GM18907 (cell line): ENCODE results near the gene OLIG1.

Experiments
- ATAC-seq: cut with Tn5 transposase; IDR thresholded peaks from one replicate; pipeline ENCODE4 v1.9.1; 2021; ENCODE audit warnings: mild to moderate bottlenecking, moderate library complexity; ENCODE audit not compliant: unreplicated experiment

OLIG1 gene

DNA sequence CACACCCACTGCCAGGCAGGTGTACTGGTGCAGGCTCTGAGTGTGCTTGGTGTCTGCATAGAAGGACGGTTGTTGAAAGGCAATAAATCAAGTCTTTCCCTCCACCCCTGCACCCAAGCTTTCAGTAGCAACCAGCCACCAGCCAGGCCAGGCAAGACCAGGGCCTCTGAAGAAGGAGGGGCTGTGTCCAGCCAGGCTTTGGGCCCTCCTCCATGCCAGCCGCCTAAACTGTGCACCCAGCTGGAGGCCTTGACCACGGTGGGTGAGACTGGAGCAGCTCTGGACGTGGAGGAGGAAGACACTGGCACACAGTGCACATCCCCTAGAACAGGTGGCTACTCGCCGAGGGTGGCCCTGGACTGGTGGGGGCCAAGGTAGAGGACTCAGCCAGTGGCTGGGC is 39.3 kb upstream of the OLIG1 start:
- no peak for ATAC-seq

DNA sequence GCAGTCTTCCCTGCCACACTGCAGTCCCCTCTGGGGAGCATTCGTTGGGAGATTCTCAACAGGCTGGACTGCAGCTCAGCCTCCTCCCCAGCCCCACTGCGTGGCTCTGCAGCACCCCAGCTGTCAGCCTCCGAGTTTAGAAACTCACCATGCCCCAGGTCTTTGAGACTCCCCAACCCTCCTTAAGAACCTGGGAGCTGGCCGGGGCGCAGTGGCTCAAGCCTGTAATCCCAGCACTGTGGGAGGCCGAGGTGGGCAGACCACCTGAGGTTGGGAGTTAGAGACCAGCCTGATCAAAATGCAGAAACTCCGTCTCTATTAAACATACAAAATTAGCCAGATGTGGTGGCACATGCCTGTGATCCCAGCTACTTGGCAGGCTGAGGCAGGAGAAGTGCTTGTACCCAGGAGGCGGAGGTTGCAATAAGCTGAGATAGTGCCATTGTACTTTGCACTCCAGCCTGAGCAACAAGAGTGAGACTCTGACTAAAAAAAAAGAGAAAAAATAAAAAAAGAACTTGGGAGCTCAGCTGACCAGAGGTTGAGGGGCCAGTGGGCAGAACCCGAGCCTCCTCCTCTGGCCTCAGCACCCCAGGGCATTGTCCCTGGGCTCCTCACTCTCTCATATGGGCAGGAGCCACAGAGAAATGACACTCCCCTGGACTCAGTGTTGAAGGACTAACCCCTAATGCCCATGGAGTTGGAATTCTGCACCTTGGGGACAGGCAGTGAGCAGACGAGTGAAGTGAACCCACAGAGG is 38.6 kb upstream of the OLIG1 start:
- no peak for ATAC-seq

DNA sequence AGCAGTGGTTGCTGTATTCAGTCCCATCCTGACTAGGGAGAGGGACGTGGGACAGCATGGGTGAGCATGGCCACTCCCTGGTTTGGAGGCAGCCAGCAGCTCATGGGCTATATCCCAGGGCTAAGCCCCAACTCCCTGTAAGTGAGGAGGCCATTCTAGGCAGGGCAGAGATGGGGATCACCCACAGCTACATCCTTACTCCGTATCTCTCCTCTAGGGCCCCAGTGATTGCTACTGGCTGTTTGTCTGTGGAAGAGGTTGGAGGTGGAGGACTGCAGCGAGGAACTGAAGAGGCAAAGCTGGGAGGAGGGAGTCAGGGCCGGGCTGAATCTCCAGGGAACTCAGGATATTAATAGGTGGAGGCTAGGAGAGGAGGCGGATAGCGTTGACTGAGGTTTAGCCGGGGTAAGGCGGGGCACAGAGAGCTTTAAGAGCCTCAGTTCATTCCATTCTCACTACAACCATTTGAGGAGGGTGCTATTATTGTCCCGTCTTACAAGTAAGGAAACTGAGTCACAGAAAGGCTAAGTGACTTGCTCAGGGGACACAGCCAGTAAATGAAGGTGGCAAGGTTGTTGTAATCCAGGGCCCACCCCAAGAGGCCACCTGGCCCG is 37.4 kb upstream of the OLIG1 start:
- no peak for ATAC-seq

DNA sequence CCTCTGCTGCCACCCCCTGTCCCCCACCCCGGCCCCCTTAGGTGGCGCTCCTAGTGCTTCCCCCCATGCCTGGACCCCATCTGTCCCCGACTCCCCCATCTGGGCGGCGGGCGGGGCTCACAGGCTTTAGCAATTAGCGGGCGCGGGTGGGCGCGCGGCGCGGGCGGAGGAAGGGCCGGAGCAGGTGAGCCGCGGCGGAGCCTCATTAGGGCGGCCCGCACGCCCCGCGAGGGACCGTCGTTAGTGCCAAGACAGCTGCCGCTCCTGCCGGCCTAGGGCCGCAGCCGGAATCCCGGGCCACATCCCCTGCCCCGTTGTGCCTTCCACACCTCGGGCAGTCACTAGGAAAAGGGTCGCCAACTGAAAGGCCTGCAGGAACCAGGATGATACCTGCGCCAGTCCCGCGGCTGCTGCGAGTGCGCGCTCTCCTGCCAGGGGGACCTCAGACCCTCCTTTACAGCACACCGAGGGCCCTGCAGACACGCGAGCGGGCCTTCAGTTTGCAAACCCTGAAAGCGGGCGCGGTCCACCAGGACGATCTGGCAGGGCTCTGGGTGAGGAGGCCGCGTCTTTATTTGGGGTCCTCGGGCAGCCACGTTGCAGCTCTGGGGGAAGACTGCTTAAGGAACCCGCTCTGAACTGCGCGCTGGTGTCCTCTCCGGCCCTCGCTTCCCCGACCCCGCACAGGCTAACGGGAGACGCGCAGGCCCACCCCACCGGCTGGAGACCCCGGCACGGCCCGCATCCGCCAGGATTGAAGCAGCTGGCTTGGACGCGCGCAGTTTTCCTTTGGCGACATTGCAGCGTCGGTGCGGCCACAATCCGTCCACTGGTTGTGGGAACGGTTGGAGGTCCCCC is 36.6 kb upstream of the OLIG1 start:
- ATAC-seq = no peak

DNA sequence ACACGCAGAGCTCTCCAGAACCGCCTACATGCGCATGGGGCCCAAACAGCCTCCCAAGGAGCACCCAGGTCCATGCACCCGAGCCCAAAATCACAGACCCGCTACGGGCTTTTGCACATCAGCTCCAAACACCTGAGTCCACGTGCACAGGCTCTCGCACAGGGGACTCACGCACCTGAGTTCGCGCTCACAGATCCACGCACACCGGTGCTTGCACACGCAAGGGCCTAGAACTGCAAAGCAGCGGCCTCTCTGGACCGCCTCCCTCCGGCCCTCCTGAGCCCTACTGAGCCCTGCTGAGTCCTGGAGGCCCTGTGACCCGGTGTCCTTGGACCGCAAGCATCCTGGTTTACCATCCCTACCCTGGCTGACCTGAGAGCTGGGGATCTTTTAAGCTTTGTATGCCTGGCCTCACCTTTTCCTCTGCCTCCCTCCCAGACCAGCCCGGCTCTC is 36.0 kb upstream of the OLIG1 start:
- no peak for ATAC-seq

DNA sequence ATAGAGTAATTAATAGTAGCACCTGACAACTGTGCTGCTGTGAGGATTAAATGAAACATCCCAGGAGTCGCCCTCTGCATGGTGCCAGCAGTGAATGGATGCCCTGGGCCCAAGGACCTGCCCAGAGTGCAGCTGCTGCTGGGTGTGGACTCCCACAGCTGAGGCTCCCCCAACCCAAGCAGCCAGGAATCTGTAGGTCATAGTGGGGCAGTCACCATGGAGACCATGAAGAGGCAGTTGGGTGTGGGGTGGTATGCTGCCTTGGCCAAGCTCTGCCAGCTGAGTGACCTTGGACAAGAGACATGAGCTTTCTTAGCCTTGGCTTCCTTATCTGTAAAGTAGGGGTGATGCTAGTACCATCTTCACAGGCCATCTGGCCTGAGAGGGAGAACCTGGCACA is 34.8 kb upstream of the OLIG1 start:
- no peak for ATAC-seq

DNA sequence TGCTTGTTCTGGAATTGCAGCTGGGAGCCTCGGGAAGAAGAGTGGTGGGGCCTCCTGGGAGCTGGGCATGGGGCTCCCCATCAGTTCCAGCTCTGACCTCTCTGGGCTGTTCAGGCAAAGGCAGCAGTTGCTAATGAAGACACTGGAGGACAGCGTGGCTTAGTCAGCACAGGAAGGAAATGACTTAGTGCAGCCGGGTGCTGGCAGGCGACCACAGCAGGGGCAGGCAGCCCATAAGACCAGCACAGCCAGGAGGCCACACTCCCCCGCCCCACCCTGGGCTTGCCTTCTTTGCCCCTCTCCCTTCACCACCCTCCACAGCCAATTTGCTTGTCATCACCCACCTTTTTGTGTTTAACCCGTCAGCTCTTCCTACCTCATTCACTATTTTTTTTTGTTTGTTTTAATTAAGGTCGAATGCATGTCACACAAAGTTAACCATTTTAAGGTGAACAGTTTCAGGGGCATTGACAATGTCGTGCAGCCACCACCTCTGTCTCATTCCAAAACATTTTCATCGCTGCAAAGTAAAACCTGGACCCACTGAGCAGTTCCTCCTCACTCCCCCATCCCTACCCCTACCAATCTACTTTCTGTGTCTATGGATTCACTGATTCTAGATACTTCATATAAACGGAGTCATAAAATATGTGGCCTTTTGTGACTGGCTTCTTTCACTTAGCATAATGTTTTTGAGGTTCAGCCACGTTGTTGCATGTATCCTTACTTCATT is 33.3 kb upstream of the OLIG1 start:
- ATAC-seq = no peak

DNA sequence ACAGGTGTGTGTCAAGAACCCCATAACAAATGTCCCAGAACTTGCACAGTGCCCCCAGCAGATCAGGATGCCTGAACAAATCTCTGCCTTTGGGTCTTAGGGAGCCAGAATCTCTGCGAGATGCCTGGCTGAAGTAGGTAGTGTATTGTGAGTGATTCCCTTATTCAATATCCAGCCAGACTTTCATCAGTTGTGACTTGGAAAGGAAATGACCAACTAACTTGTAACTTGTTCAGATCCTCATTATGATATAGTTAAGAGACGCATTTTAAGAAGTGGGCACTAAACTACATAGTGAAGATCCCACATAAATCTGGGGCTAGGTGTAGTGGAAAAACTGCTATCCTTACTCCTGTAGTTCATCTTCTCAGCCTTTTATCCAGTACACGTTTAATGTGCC is 32.4 kb upstream of the OLIG1 start:
- no peak for ATAC-seq

DNA sequence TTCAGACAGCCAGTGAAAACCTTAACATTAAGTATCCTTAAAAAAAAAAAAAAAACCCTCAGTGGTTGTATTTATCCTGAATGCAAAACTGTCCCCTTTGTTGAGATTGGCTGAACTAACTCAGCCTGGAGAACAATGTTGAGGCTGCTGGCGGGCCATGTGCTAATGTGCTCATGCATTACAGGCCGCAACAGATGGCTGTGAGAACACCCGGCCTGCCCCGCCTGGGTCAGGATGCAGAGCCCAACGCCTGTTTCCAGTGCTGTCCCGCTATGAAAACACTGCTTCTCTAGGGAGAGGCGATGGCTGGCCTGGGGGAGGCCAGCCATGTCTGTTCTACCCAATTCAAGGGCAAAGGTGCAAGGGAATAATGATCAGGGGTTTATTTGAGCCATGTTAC is 30.4 kb upstream of the OLIG1 start:
- ATAC-seq = no peak

DNA sequence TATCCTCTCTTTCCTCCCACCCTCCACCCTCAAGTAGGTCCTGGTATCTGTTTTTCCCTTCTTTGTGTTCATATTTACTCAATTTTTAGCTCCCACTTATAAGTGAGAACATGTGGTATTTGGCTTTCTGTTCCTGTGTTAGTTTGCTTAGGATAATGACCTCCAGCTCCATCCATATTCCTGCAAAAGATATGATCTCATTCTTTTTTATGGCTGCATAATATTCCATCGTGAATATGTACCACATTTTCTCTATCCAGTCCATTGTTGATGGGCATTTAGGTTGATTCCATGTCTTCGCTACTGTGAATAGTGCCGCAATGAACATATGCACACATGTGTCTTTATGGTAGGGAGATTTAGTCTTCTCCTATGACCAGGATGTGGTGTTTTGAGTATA is 29.7 kb upstream of the OLIG1 start:
- no peak for ATAC-seq

DNA sequence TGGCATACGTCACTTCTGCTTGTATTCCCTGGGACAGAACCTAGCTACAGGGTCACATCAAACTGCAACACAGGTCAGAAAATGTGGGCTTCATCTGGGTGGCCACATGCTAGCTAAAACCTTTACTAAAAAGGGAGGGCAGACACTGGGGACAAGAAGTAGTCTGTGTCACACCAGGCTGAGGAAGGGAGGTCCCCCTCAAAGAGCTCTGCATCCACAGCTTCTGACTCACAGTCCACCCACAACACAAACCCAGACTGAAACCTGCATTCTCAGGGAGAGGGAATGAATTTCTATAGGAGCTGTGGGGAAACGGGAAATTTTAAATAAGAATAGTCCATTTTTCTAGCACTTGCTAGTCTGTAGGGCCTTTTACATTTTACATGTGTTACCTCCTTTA is 28.0 kb upstream of the OLIG1 start:
- ATAC-seq = no peak

DNA sequence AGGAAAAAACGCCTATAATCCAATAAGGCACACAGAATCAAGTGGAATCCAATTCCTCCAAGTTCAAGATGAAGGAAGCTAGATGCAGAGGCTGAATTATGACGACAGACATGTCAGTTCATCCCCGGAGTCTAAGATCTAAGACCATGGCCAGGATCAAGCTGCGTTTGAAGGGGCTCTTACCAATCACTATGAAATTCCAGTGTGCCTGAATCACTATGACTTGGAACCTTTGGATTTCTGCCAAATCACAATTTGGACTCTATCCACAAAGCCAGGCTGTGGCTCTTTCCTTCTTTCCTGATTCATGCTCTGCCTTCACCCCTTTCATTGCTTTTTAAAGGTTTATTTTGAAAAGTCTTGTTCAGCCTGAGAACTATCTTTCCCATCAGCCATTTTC is 27.1 kb upstream of the OLIG1 start:
- no peak for ATAC-seq

DNA sequence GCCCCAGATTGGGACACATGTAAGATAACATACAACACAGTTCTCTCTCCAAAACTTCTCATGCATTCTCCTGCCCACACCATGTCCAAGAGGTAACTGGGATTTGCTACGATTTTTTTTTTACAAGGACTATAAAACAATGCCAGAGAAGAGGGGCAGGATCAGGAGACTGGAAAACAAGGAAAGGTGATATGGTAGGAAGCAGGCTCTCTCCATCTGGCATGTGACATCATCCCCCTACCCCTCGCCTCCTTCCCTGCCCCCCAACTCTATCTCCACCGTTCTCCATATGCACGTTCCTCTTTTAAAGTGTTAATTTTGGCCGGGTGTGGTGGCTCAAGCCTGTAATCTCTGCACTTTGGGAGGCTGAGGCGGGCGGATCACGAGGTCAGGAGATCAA is 23.5 kb upstream of the OLIG1 start:
- no peak for ATAC-seq

DNA sequence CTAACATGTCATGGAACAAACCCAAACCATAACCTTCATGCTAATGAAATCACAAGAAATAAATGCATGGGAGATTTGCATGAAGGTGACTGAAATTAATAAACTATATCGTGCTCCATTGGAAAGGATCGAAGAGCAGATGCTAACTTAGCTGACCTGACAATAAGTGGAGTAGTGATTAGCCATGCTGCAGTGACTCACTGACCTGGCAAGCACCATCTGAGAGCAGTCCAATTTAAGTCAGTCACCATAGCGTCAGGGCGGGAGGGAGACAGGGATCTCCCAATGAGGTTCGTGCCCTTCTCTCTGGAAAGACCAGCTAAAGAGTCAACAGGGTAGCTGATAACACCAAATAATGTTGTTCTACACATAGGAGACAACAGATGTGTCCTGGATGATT is 22.7 kb upstream of the OLIG1 start:
- ATAC-seq = no peak

DNA sequence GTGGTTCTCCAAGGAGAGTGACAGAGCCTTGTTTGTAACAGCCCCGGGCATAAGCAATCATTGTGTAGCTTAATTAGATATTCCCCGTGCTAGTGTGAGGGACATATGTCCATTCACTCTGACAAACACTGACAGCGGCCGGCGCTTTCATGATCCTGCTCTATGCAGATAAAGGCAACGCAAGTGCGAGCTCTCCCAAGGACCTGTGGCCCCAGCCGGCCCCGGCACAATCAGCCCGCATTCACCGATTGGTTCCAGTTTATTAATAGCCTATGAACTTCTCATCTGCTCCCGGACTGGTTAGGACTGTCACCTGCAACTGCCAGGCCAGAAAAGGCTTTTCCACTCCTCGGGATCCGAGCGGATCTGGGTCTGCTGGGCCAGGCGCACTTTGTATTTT is 18.0 kb upstream of the OLIG1 start:
- no peak for ATAC-seq

DNA sequence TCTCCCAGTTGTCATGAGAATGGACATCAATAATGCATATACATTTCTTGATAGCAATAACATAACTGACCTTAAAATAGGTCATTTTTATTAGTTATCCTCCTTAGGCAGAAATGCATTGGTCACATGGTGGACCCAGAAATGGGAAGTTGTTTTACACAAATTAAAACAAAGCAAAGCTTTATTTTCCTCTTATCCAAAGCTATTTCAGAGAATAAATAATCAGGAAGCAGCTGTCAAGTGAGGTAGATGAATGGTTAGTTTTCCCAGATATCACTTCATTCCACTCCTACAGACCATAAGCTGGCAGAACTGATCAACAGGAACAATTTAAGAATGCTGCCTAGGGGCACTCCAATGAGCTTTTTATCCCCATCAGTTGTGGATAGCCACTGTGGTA is 16.0 kb upstream of the OLIG1 start:
- no peak for ATAC-seq

DNA sequence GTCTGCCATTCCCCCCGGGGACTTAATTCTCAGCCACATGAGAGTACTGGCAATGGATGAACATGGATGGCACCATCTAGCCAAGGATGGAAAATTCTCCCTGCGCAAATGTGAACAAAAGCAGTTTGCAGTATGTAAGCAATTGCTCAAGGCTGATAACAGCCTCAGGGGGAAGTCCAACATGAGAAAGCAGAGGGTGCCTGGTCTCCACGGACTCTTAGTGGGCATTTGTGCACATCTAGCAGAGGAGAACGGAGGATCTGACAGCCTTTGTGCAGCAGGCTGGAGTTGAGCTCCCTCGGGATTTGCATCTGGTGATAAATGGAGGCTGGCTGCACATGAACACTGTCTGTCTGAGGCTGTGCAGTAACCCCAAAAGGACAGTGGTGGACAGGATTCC is 13.9 kb upstream of the OLIG1 start:
- no peak for ATAC-seq

DNA sequence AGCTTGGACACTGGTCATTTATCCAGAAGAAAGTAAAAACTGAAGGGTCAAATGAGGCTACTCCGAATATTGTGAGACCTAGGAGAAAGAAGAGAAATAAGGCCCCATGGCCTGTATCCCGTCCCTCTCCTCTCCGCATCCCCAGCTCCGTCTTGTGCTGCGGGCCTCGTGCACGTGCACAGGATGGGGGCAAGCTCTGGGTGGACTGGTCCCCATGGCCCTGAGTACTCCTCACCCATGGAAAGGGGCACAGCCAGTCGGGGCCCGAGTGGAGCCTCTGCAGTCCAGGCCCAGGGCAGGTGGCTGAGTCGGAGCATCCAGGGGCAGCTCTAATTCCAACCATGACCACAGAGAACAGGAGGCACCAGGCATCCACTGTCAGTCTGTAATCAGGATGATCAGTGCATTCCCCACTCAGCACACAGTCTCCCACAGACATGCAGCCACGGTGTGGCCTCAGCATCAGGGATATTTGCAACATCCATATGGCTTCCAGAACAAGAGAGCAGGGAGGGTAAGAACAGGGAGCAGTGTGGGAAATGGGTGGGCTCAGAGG is 12.5 kb upstream of the OLIG1 start:
- no peak for ATAC-seq

DNA sequence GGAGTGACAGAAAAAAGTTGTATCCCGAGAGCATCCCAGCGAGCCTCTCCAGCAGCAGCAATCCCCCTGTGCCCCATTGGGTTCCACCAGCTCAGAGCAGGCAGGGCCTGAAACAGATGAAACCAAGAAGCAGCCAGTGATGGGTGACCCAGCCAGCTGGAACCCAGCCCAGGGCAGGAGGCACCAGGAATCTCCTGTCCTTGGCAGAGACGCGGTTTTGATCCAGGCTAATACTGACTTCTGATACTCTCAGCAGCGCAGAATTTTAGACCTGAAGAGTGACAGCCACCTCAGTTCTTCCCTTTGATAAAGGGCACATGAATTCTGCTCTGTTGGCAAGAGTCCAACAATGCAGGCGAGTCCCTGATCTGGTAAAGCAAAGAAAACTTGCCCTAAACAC is 11.4 kb upstream of the OLIG1 start:
- ATAC-seq = no peak

DNA sequence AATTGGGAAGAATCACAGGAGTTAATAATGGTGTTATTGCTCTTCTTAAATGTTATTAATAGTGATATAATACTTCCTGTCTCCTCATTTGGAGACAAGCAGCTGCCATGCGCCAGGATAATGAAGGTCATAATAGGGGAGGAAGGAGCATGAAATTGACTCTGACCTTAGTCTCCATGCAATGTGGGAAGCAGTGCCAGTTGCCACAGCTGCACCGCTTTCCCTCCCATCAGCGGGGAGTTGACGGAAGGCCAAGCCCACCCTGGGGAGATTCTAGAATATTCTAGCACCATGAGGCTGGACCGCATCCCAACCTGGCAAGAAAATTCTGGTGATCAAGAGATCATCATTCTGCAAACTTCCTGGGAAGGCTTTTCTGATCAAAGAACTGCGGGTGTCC is 11.0 kb upstream of the OLIG1 start:
- ATAC-seq = no peak

DNA sequence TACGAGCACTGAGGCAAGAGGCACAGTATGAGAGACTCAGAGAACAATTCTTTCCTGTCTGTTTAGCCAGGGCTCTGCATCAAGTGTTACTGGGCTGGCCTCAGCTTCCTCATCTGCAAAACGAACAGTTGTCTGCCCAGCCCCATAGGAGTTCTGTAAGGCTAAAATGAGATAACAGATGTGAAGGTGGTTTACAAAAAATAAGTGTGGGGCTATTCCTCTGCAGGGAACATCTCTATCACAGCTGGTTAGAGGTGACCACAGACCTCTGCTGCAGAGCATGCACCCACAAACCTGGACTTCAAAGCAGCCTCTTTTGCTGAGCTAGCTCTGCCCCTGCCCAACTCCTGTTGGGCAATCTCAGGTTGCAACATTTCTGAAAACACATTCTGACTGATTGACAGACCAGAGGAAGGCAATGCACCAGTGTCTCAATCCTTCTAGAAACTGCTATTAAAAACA is 10.5 kb upstream of the OLIG1 start:
- no peak for ATAC-seq
